Natural killer cell treated with Interleukin-12 subunit alpha and Interleukin-12 subunit beta and Interleukin-15 and Interleukin-18, amount 100 ng/mL, for 72 hours (primary cell): Measurements from ENCODE around the gene FAM50A. TPM values are rescaled to one million over a fixed set of nuclear protein-coding genes. Genes with fewer than 3 reads are reported as not detected.

Experiments
- ATAC-seq, 2 donors: fragments of 150-1000 bp; cut with Tn5 transposase in 1 of 2; sonication (Bioruptor Pico), chemical (Tn5 transposase) in 1 of 2; 2 replicates each; pipeline ENCODE4 v1.10.0; 2021
- DNase-seq: peaks from one replicate; pipeline ENCODE4 v3.0.0; 2022; ENCODE audit warnings: low spot score
- H3K27ac Mint-ChIP-seq, 2 donors: 1 replicate in 1 of 2; 2 replicates in 1 of 2; pipeline ENCODE4 v1.8.0; 2022; ENCODE audit warnings: mixed read lengths in 2 of 2, mild to moderate bottlenecking in 1 of 2, moderate library complexity in 1 of 2
- H3K27me3 Mint-ChIP-seq, 2 donors: 1 replicate in 1 of 2; 2 replicates in 1 of 2; pipeline ENCODE4 v1.8.0; 2022; ENCODE audit warnings: mixed read lengths in 2 of 2
- H3K36me3 Mint-ChIP-seq: one replicate; pipeline ENCODE4 v1.8.0; 2022; ENCODE audit warnings: mixed read lengths
- H3K4me1 Mint-ChIP-seq, 2 donors: 1 replicate in 1 of 2; 2 replicates in 1 of 2; pipeline ENCODE4 v1.8.0; 2022; ENCODE audit warnings: low read depth in 2 of 2, mixed read lengths in 2 of 2, mild to moderate bottlenecking in 1 of 2
- H3K4me3 Mint-ChIP-seq: one replicate; pipeline ENCODE4 v1.8.0; 2022; ENCODE audit warnings: mixed read lengths
- H3K9me3 Mint-ChIP-seq: 2 replicates; pipeline ENCODE4 v1.8.0; 2022; ENCODE audit warnings: mixed read lengths
- total RNA-seq, 2 donors: library from RNA; stranded (reverse); gene quantifications; one replicate each; pipeline ENCODE4 v1.2.3, GENCODE V29; 2022

Gene FAM50A
- total RNA-seq, 2 donors from 2014 or later, result 75.2 to 108 TPM

DNA sequence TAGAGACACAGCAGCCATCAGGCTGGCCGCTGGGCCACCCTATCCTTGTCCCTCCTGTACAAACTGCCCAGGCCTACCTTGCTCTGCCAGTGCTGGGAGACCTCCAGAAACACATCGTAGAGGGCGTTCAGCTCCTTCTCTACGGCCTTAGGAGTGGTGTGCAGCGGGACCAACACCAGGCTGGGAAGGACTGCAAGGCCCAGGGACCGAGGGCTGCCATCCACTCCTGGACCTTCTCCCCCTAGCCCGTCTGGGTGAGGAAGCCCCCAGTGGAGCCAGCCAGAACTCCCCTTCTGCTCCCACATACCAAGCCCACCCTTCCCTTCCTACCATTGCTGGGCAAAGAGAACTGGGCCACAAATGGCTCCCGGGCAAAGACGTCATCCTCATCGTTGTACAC is 40.7 kb upstream of the FAM50A start:
- peaks cover 0 to 5% of the 10 kb centered on the region in 2 donors for H3K27me3 Mint-ChIP-seq
- peaks cover 16% of the 10 kb centered on the region for H3K36me3 Mint-ChIP-seq
- no peak overlapping the region for H3K27ac Mint-ChIP-seq
- H3K4me3 Mint-ChIP-seq, result no peak overlapping the region
- H3K9me3 Mint-ChIP-seq, result no peaks in the 10 kb centered on the region
- DNase-seq (no peak), ATAC-seq (no peak)
- peaks cover 8 to 18% of the 10 kb centered on the region in 2 donors for H3K4me1 Mint-ChIP-seq

DNA sequence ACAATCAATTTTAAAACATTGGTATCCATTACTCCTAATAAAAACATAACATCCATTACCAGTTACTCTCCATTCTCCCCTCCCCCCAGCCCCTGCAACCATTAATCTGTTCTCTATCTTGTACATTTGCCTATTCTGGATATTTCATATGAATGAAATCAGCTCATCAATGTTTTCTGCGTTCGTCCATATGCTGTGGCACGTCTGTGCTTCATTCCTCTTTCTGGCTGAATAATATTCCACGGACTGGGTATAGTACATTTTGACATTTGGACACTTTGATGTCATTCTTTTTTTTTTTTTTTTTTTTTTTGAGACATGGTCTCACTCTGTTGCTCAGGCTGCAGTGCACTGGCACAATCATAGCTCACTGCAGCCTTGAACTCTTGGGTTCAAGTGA is 40.1 kb upstream of the FAM50A start:
- no peaks in the 10 kb centered on the region for H3K9me3 Mint-ChIP-seq
- DNase-seq (no peak), ATAC-seq (no peak)
- H3K4me3 Mint-ChIP-seq, result no peak overlapping the region
- peak overlapping the region in 1 of 2 donors; percentile 22 for H3K27ac Mint-ChIP-seq
- H3K27me3 Mint-ChIP-seq, result peaks cover 0 to 9% of the 10 kb centered on the region in 2 donors
- H3K36me3 Mint-ChIP-seq, result peaks cover 11% of the 10 kb centered on the region
- peaks cover 11 to 17% of the 10 kb centered on the region in 2 donors for H3K4me1 Mint-ChIP-seq

DNA sequence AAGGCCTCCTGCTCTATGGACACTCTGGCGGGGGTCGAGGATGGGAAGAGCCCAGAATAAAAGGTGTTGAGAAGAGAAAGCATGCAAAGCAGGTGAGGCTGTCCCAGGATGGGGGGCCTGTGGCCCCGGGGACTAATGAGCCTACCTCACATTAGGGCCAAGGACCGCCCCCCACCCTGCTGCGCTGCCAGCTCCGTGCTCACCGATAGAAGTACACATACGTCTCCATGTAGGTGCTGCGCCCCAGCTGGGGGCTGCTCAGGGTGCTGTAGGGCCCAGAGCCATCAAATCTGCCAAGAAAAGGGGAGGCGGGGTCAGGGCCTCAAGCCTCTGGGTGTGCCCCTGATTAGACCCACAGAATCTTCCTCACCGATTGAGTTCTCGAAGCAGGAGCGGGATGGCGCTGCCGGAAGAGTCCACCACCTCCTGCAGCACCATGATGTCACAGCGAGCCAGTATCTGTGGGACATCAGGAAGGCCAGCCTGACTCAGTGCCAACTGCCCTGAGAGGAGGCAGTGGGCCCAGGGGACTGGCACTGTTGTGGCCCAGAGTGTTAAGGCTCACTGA is 39.2 kb upstream of the FAM50A start:
- no peak for ATAC-seq
- Mint-ChIP-seq H3K4me3 (no peak overlapping the region), H3K27me3 (peaks cover 0 to 9% of the 10 kb centered on the region in 2 donors), H3K4me1 (peaks cover 10 to 15% of the 10 kb centered on the region in 2 donors), H3K36me3 (peaks cover 2% of the 10 kb centered on the region), H3K27ac (peak overlapping the region in 1 of 2 donors; percentile 22), H3K9me3 (no peaks in the 10 kb centered on the region)
- DNase-seq, result no peak

DNA sequence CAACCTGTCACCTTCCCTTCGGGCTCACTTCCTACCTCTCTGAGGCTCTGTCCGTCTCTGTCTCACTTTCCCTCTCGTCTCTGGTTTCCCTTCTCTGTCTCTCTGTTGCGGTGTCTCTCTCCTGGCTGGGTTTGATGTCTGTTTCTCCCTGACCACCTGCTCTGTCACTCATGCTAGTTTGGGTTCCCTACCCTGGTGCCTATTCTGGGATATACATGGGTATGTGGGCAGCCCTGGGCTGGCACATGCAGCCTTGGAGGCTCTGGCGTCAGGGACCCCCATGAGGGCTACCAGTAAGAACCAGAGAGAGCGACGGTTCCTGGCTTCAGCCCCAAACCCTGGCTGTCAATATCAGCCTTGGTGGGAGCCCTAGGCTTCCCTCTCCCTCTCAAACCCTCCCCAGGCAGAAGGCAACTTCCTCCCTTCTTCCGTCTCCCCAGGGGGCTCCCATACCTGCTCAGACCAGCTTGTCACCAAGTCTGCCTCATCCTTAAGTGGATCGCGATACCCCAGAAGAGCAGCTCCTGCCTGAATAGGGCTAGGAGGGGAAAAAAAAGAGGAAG is 35.2 kb upstream of the FAM50A start:
- no peak for ATAC-seq
- H3K36me3 Mint-ChIP-seq, result no peaks in the 10 kb centered on the region
- DNase-seq, result no peak
- H3K4me3 Mint-ChIP-seq, result peak overlapping the region; percentile 82
- peak overlapping the region; percentile 62 to 83 for H3K27ac Mint-ChIP-seq
- H3K27me3 Mint-ChIP-seq, result peaks cover 0 to 9% of the 10 kb centered on the region in 2 donors
- H3K9me3 Mint-ChIP-seq, result no peaks in the 10 kb centered on the region
- H3K4me1 Mint-ChIP-seq, result peaks cover 14 to 15% of the 10 kb centered on the region in 2 donors

DNA sequence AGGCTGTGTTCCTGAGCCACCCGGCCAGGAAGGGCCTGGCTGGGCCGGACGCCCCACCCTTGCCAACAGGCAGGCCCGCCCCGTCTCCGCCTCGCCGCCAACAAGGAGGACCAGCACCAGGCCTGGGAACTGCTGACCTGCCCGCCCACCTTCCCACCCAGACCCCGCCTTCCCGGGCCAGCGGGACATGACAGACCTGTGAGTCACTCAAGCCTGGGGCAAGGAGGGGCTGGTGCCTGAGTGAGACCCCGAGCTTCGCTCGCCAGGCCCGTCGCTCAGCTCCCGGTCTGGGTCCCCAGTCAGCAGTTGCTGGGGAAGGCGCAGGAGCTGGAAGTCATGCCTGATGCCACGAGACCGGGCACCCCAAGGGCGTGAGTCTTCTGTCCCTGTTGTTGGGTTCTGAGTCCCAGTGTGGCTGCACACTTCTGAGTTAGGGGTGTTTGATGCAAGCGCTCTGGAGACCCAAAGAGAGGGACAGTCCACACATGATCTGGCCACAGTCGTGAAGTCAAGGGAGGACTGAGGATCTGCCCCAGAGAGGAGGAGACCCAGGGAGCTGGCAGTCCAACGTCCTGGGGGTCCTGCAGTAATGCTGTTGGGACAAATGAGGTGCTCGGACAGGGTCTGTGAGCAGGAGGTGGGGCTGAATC is 34.6 kb upstream of the FAM50A start, which contains the start of gene DNASE1L1:
Gene DNASE1L1, minus strand, starts transcription at position 33 of the 650 bp plus-strand sequence. CDS start 3,686 bp downstream, outside the sequence.
- Mint-ChIP-seq H3K4me3 (peak within 1 kb of the TSS; percentile 82), H3K9me3 (no peaks in the 10 kb centered on the region), H3K36me3 (no peaks in the 10 kb centered on the region), H3K27ac (peak within 1 kb of the TSS; percentile 71 to 83), H3K27me3 (peaks cover 0 to 7% of the 10 kb centered on the region in 2 donors), H3K4me1 (peaks cover 14 to 15% of the 10 kb centered on the region in 2 donors)
- ATAC-seq (peak; percentile 61 to 82), DNase-seq (peak; percentile 83)

DNA sequence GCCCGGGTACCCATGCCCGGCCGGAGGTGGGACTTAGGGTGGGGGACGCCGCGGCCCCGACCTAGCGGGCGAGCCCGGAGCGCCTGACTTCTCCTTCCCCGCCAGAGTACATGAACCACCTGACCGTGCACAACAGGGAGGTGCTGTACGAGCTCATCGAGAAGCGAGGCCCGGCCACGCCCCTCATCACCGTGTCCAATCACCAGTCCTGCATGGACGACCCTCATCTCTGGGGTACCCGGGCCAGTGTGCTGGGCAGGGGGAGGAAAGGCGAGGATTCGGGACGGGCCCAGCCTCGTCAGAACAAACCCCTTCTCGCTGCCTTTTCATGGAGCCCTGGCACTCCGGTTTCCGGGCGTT is 32.0 kb upstream of the FAM50A start:
- peak overlapping the region; percentile 75 for H3K4me3 Mint-ChIP-seq
- H3K27me3 Mint-ChIP-seq, result peaks cover 0 to 7% of the 10 kb centered on the region in 2 donors
- peak overlapping the region; percentile 41 to 80 for H3K27ac Mint-ChIP-seq
- H3K4me1 Mint-ChIP-seq, result peaks cover 14 to 15% of the 10 kb centered on the region in 2 donors
- ATAC-seq, result peak; percentile 68 to 81
- no peaks in the 10 kb centered on the region for H3K36me3 Mint-ChIP-seq
- DNase-seq, result peak; percentile 62
- H3K9me3 Mint-ChIP-seq, result no peaks in the 10 kb centered on the region

DNA sequence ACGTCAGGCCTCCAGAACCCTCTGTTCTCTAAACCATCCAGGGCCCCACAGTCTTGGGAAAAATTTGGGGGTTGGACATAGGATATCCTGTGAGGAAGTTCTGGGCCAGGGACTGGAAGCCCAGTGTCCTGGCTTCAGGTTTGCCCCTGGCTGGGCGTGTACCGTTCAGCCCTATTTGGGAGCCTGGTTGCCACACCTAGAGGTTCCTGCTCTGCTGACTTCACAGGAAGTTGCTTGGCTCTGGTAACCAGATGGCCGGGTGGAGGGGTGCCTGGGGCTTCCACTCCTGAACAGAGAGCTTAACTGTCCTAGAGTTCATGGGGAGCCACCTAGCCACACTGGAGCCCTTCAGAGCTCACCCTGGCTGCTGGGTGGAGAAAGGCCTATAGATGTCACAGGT is 31.5 kb upstream of the FAM50A start:
- Mint-ChIP-seq H3K27ac (peak overlapping the region; percentile 41 to 80), H3K9me3 (no peaks in the 10 kb centered on the region), H3K4me3 (peak overlapping the region; percentile 75), H3K4me1 (peaks cover 14 to 15% of the 10 kb centered on the region in 2 donors), H3K36me3 (no peaks in the 10 kb centered on the region), H3K27me3 (peaks cover 0 to 7% of the 10 kb centered on the region in 2 donors)
- ATAC-seq (peak; percentile 16 to 65), DNase-seq (no peak)

DNA sequence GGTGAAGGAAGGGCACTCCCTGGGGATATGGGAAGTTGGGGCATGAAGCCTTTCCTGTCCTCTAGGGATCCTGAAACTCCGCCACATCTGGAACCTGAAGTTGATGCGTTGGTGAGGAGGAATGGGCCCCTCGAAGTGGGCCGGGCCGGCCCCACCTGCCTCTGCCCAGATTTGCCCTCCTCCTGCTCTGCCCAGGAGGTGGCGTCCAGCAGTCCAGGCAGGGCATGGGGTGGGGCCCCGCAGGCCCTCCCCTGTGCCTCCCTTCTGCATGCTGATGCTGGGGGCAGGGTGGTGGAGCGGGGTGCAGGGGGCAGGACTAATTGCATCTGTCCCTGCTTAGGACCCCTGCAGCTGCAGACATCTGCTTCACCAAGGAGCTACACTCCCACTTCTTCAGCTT is 30.8 kb upstream of the FAM50A start:
- Mint-ChIP-seq H3K4me1 (peaks cover 14 to 15% of the 10 kb centered on the region in 2 donors), H3K9me3 (no peaks in the 10 kb centered on the region), H3K27me3 (peaks cover 0 to 7% of the 10 kb centered on the region in 2 donors), H3K36me3 (no peaks in the 10 kb centered on the region), H3K4me3 (peak overlapping the region; percentile 75), H3K27ac (peak overlapping the region; percentile 41 to 80)
- DNase-seq (no peak), ATAC-seq (no peak)

DNA sequence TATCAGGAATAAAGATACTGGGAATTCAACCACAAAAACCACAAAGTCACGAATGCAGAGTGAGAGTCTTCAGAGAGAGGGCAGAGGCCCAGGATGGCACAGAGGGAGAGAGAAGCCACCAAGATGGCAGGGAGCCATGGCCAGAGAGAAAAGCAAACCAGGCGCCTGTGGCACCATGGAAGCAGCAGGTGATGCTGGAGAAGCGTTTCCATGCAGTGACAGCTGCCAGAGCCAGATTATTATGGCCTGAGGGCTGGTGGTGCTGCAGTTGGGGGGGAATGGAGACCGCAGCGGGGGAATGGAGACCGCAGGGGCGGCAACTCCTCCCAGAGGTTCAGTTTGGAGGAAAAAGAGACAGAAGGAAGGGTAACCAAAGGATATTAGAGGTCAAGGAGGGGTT is 26.8 kb upstream of the FAM50A start:
- H3K27ac Mint-ChIP-seq, result peak overlapping the region in 1 of 2 donors; percentile 68
- peaks cover 0 to 2% of the 10 kb centered on the region in 2 donors for H3K27me3 Mint-ChIP-seq
- H3K36me3 Mint-ChIP-seq, result no peaks in the 10 kb centered on the region
- DNase-seq (no peak), ATAC-seq (no peak)
- H3K4me1 Mint-ChIP-seq, result peaks cover 6 to 8% of the 10 kb centered on the region in 2 donors
- no peak overlapping the region for H3K4me3 Mint-ChIP-seq
- no peaks in the 10 kb centered on the region for H3K9me3 Mint-ChIP-seq

DNA sequence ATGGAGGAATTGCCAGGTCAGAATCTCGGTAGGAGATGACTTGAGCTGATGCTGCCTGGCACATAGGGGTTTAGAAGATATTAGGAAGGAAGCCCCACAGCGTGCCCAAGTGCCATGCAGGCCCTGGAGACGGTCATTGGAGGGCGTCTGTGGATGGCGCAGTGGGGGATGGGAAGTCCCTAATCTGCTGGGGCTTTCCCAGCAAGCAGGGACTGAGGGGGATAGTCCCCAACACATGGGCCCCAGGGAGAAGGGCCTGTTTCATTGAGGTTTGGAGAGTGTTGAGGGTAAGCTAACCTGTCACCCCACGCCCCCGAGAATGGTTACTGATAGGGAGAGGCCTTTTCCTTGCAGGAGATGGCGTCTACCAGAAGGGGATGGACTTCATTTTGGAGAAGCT is 24.8 kb upstream of the FAM50A start:
- peaks cover 0 to 2% of the 10 kb centered on the region in 2 donors for H3K27me3 Mint-ChIP-seq
- H3K4me1 Mint-ChIP-seq, result peaks cover 0 to 6% of the 10 kb centered on the region in 2 donors
- DNase-seq (no peak), ATAC-seq (no peak)
- no peaks in the 10 kb centered on the region for H3K9me3 Mint-ChIP-seq
- H3K27ac Mint-ChIP-seq, result peak overlapping the region in 1 of 2 donors; percentile 23
- H3K4me3 Mint-ChIP-seq, result no peak overlapping the region
- no peaks in the 10 kb centered on the region for H3K36me3 Mint-ChIP-seq

DNA sequence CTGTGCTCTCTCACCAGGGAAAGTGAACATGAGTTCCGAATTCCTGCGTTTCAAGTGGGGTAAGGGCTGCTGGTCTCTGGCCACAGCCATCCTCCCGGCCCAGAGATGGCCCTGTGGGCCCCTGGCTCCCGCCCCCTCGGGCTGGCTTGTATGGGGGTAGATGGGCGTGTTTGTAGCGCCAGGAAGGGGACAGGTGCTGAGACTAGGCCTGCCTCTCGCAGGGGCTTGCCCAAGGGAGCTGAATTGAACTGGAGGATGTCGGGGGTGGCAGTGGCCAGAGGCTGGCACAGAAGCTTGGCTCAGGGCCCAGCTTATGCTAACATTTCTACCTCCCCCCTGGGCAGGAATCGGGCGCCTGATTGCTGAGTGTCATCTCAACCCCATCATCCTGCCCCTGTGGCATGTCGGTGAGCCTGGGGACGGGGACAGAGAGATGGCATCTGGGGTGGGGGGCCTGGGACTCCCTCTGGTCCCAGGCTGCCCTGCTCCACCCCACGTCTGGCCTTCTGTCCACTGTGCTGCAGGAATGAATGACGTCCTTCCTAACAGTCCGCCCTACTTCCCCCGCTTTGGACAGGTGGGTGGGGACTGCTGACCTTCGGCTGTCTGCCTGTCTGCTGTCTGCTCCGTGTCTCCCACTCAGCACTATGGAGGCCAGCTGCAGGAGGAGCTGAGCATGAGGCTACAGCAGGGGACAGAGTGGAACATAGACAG is 24.1 kb upstream of the FAM50A start:
- Mint-ChIP-seq H3K4me1 (peaks cover 0 to 9% of the 10 kb centered on the region in 2 donors), H3K36me3 (no peaks in the 10 kb centered on the region), H3K4me3 (no peak overlapping the region), H3K27me3 (peaks cover 0 to 2% of the 10 kb centered on the region in 2 donors), H3K9me3 (no peaks in the 10 kb centered on the region), H3K27ac (no peak overlapping the region)
- DNase-seq (no peak), ATAC-seq (no peak)

DNA sequence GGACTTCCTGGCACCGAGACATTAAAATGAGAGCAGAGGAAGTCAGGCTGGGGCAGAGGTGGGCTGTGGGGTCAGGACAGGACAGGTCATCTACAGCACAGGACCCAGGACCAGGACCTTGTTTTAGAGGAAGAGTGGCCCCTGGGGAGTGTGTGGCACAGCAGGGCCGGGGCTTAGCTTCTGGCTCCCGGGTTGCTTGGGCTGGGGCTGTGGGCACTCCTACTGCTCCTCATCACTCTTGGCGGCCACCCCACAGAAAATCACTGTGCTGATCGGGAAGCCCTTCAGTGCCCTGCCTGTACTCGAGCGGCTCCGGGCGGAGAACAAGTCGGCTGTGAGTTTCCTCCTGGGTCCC is 23.6 kb upstream of the FAM50A start:
- H3K36me3 Mint-ChIP-seq, result no peaks in the 10 kb centered on the region
- peaks cover 0 to 9% of the 10 kb centered on the region in 2 donors for H3K4me1 Mint-ChIP-seq

DNA sequence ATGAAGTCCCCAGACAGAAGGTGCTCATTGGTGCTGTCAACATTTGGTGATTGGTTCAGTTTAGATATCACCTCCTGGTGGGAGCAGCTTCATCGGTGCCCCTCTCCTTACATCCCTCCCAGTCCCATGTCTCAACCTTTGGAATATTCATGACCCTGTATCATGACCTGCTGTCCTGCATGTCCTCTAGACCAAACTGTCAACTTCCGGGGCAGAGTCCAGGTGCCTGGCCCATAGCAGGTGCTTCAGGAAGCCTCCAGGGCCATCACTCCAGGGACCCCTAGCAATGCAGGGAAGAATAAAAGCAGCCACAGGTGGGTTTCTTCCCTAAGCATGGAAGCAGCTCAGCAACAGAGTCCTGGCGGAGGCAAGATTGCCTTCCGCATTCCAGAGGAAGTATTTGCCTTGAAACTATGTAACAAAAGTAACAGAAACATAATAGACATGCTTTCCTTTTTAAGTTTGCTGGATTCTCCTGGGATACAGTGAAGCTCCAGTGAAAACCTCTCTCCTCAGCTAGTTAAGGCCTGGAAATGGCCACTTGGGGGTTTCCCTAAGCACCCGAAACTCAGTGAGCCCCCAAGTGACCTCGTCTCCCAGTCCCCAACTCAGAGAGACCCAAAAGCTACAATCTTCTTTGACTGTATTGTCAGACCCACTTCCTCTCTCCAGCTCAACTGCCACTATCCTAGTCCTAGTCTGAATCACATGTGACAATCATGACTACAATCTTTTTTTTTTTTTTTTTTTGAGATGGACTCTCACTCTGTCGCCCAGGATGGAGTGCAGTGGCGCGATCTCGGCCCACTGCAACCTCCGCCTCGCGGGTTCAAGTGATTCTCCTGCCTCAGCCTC is 16.8 kb upstream of the FAM50A start:
- Mint-ChIP-seq H3K27me3 (no peaks in the 10 kb centered on the region), H3K4me1 (peaks cover 23 to 30% of the 10 kb centered on the region in 2 donors), H3K27ac (peak overlapping the region in 1 of 2 donors; percentile 62), H3K36me3 (no peaks in the 10 kb centered on the region), H3K4me3 (peak overlapping the region; percentile 84), H3K9me3 (no peaks in the 10 kb centered on the region)
- ATAC-seq (no peak), DNase-seq (no peak)

More for the DNA sequence above, 23.6 kb upstream of the FAM50A start:
- ATAC-seq (no peak), DNase-seq (no peak)
- no peak overlapping the region for H3K4me3 Mint-ChIP-seq
- no peak overlapping the region for H3K27ac Mint-ChIP-seq
- H3K27me3 Mint-ChIP-seq, result peaks cover 0 to 2% of the 10 kb centered on the region in 2 donors
- no peaks in the 10 kb centered on the region for H3K9me3 Mint-ChIP-seq
